GM12878 (cell line): Measurements from ENCODE around the gene ATXN7L1. TPM values are rescaled to one million over a fixed set of nuclear protein-coding genes. Genes with fewer than 3 reads are reported as not detected.

Experiments used
- ATAC-seq: fragments of 200-7000 bp; cut with Tn5 transposase; 3 replicates; pipeline ENCODE4 v1.9.1; 2020; ENCODE audit warnings: mild to moderate bottlenecking, moderate library complexity
- BruUV-seq: library from RNA; stranded (reverse); fragments of 400-500 nt; replicated peaks from 2 replicates; lab custom pipeline; 2021; lab: Mats Ljungman, UMichigan
- CTCF ChIA-PET: fragments of 300-600 bp; sonication (Branson Sonifier 250); formaldehyde crosslinking; extraction: SDS; loops from one replicate; lab custom pipeline; 2021; ENCODE audit warnings: inconsistent platforms; lab: Yijun Ruan, JAX
- POLR2A ChIA-PET: fragments of 350-600 bp; formaldehyde crosslinking; extraction: SDS; loops from one replicate; lab custom pipeline; 2021; ENCODE audit warnings: inconsistent platforms; lab: Charles Lee
- RAD21 ChIA-PET: fragments of 300-600 bp; sonication (Branson Sonifier 250); formaldehyde crosslinking; loops from one replicate; lab custom pipeline; 2023; ENCODE audit warnings: antibody characterized with exemption; ENCODE audit not compliant: unreplicated experiment; lab: Charles Lee
- SMC1A ChIA-PET: fragments of 300-600 bp; sonication (Branson Sonifier 250); formaldehyde crosslinking; loops from one replicate; lab custom pipeline; 2023; ENCODE audit not compliant: unreplicated experiment, uncharacterized antibody; lab: Charles Lee
- DNase-seq: peaks from one replicate; pipeline ENCODE4 v3.0.0-alpha.2; 2011; ENCODE audit warnings: low read depth, low spot score
- FAIRE-seq: peaks from 3 replicates; lab custom pipeline; 2011; peaks lifted over from hg19 to GRCh38; lab: Jason Lieb, UNC
- H2AFZ ChIP-seq: 2 replicates; pipeline ENCODE4 v1.6.0; 2011; ENCODE audit warnings: low read depth, low read length, control low read depth; ENCODE audit not compliant: control insufficient read depth
- H3K27ac ChIP-seq: 2 replicates; pipeline ENCODE4 v1.5.1; 2011; ENCODE audit warnings: control low read depth; ENCODE audit not compliant: control insufficient read depth, insufficient read depth
- H3K27me3 ChIP-seq, 2 experiments: replicated peaks in 1 of 2; 2 replicates each; pipeline versions ENCODE4 v1.6.0 to v1.6.1; 2011; ENCODE audit warnings: low read length in 1 of 2; ENCODE audit not compliant: control insufficient read depth in 2 of 2, insufficient read depth in 2 of 2
- H3K36me3 ChIP-seq, 2 experiments: 2 replicates each; pipeline ENCODE4 v1.5.1; 2011; ENCODE audit warnings: low read length in 1 of 2; ENCODE audit not compliant: control insufficient read depth in 2 of 2, insufficient read depth in 2 of 2
- H3K4me1 ChIP-seq: 2 replicates; pipeline ENCODE4 v1.6.1; 2011; ENCODE audit warnings: mild to moderate bottlenecking, low read length, moderate library complexity, mixed read lengths; ENCODE audit not compliant: control insufficient read depth, insufficient read depth
- H3K4me2 ChIP-seq: 2 replicates; pipeline ENCODE4 v1.6.0; 2011; ENCODE audit warnings: control low read depth; ENCODE audit not compliant: control insufficient read depth, insufficient read depth
- H3K4me3 ChIP-seq: fragments of 200-600 bp; sonication (generic); 2 replicates; pipeline ENCODE4 v1.5.1; 2016
- H3K79me2 ChIP-seq: 2 replicates; pipeline ENCODE4 v1.6.0; 2011; ENCODE audit warnings: low read length; ENCODE audit not compliant: control insufficient read depth, insufficient read depth
- H3K9ac ChIP-seq: 2 replicates; pipeline ENCODE4 v1.8.0; 2011; ENCODE audit warnings: low read length, control low read depth, mixed read lengths; ENCODE audit not compliant: control insufficient read depth, insufficient read depth
- H3K9me3 ChIP-seq: replicated peaks from 3 replicates; pipeline ENCODE4 v1.5.1; 2011; ENCODE audit warnings: mild to moderate bottlenecking, low read length; ENCODE audit not compliant: control insufficient read depth, insufficient read depth
- H4K20me1 ChIP-seq: 2 replicates; pipeline ENCODE4 v1.6.0; 2011; ENCODE audit not compliant: control insufficient read depth, insufficient read depth
- BACH1 ChIP-seq: fragments of 450-650 bp; IDR thresholded peaks from 2 replicates; pipeline ENCODE4 v1.6.1; 2017; ENCODE audit warnings: mild to moderate bottlenecking, borderline replicate concordance
- ELK1 ChIP-seq: IDR thresholded peaks from 2 replicates; pipeline ENCODE4 v1.6.1; 2012; ENCODE audit warnings: low read depth, low read length, improper control_type of control experiment
- IKZF2 ChIP-seq, 2 experiments: fragments of 450-650 bp; IDR thresholded peaks; 2 replicates each; pipeline ENCODE4 v1.6.1; 2017; ENCODE audit warnings: mild to moderate bottlenecking in 2 of 2, moderate library complexity in 2 of 2
- KAT2A ChIP-seq: conservative IDR thresholded peaks from 2 replicates; pipeline ENCODE4 v1.6.1; 2011; ENCODE audit warnings: low read depth, low read length; ENCODE audit not compliant: control insufficient read depth
- KLF5 ChIP-seq: fragments of 450-650 bp; IDR thresholded peaks from 2 replicates; pipeline ENCODE4 v1.6.1; 2014; ENCODE audit warnings: mild to moderate bottlenecking; ENCODE audit not compliant: partially characterized antibody
- NFIC ChIP-seq: IDR thresholded peaks from 2 replicates; pipeline ENCODE4 v1.6.1; 2012; ENCODE audit warnings: low read depth, mild to moderate bottlenecking, inconsistent platforms, low read length, moderate library complexity
- NR2C1 ChIP-seq: fragments of 450-650 bp; IDR thresholded peaks from 2 replicates; pipeline ENCODE4 v1.6.1; 2017; ENCODE audit warnings: antibody characterized with exemption, mild to moderate bottlenecking, moderate library complexity
- NR2C2 ChIP-seq: IDR thresholded peaks from 2 replicates; pipeline ENCODE4 v1.6.1; 2011; ENCODE audit warnings: borderline replicate concordance, low read depth; ENCODE audit not compliant: control insufficient read depth, insufficient read length
- NR2F1 ChIP-seq: fragments of 450-650 bp; conservative IDR thresholded peaks from 2 replicates; pipeline ENCODE4 v1.6.1; 2017; ENCODE audit warnings: mild to moderate bottlenecking
- RELA ChIP-seq: fragments of 450-650 bp; IDR thresholded peaks from 2 replicates; pipeline ENCODE4 v1.8.0; 2014; ENCODE audit warnings: borderline replicate concordance; ENCODE audit not compliant: partially characterized antibody
- SMC3 ChIP-seq: IDR thresholded peaks from 2 replicates; pipeline ENCODE4 v1.6.1; 2011; ENCODE audit warnings: low read length, improper control_type of control experiment, borderline replicate concordance
- SP1 ChIP-seq: IDR thresholded peaks from one replicate; pipeline ENCODE4 v1.6.1; 2011; ENCODE audit warnings: low read depth, low read length
- SPI1 ChIP-seq: IDR thresholded peaks from 2 replicates; pipeline ENCODE4 v1.6.1; 2011; ENCODE audit warnings: low read depth, mild to moderate bottlenecking, low read length, moderate library complexity, borderline replicate concordance; ENCODE audit not compliant: insufficient read depth
- TCF12 ChIP-seq: IDR thresholded peaks from 2 replicates; pipeline ENCODE4 v1.6.1; 2011; ENCODE audit warnings: low read depth, mild to moderate bottlenecking, low read length
- USF2 ChIP-seq: IDR thresholded peaks from 2 replicates; pipeline ENCODE4 v1.6.1; 2011; ENCODE audit warnings: low read depth, low read length, improper control_type of control experiment, borderline replicate concordance
- WGBS: methylation state at CpG from one replicate; pipeline ENCODE4 v1.1.6; 2016; ENCODE audit warnings: low lambda C conversion rate; ENCODE audit not compliant: insufficient replicate concordance, insufficient coverage; ENCODE audit errors: missing lambda C conversion rate; 5-methylcytosine and 5-hydroxymethylcytosine counted together
- in situ Hi-C: fragments of 300-500 bp; cut with MboI; formaldehyde crosslinking; loops from 9 replicates; pipeline ENCODE4 v1.14.3; 2018; ENCODE audit warnings: mixed read lengths
- intact Hi-C: fragments of 100-400 bp; cut with micrococcal nuclease; formaldehyde crosslinking; loops from one replicate; pipeline ENCODE4 v1.14.2; 2022; ENCODE audit not compliant: unreplicated experiment
- polyA plus RNA-seq, 11 experiments: library from polyadenylated mRNA; depleted of rRNA in 4 of 11; unstranded in 6 of 11; stranded (reverse) in 5 of 11; fragments of >200 nt; fragmentation: Nextera tagmentation in 4 of 11; fragmentation: Illumina TruSeq in 1 of 11; extraction: Ambion mirVana in 4 of 11; extraction: Trizol in 1 of 11; gene quantifications; 1 replicate in 1 of 11; 2 replicates in 10 of 11; pipeline versions ENCODE4 v1.2.1 to v1.2.3, GENCODE V29; 2011 to 2016; ENCODE audit warnings: inconsistent platforms in 2 of 11, missing spikeins in 2 of 11, low read depth in 1 of 11
- total RNA-seq, 4 experiments: library from RNA; depleted of rRNA in 3 of 4; stranded (reverse); fragments of >200 nt in 3 of 4; fragmentation: Illumina TruSeq in 1 of 4; extraction: Trizol in 1 of 4; gene quantifications; 2 replicates each; pipeline versions ENCODE4 v1.2.1 to v1.2.3, GENCODE V29; 2013 to 2021

ATXN7L1 gene
- total and polyA plus RNA-seq, 10 of the 15 experiments (the other 5 are each of a cell fraction or from before 2014, with no cell fraction given), result 0.40 to 2.9 (median 1.2) TPM

- 32% methylated on average over 8 of the region's 8 CpGs for WGBS
- POLR2A ChIA-PET, result no interaction called here
Measured at GRCh38 chr7:105840981-105841749, 35.2 kb downstream of the ATXN7L1 start.

More at GRCh38 chr7:105840981-105841749, 35.2 kb downstream of the ATXN7L1 start:
- ChIA-PET CTCF (no interaction called here), RAD21 (no interaction called here), SMC1A (interaction anchor here (0.6 kb wide), 1 partner anchor 194 kb away, joined by 3 read pairs; no protein-coding TSS in a partner anchor)
- Histone ChIP-seq H2AFZ (no peak overlapping the region), H3K79me2 (no peaks in the 10 kb centered on the region), H3K9me3 (no peaks in the 10 kb centered on the region; the same call in 2 of the 3 replicates), H3K4me2 (no peak overlapping the region), H3K9ac (no peak overlapping the region), H4K20me1 (no peaks in the 10 kb centered on the region), H3K27ac (no peak overlapping the region), H3K27me3 (peaks cover 3 to 13% of the 10 kb centered on the region in 2 experiments), H3K4me1 (no peaks in the 10 kb centered on the region), H3K4me3 (no peak overlapping the region), H3K36me3 (no peaks in the 10 kb centered on the region)
- intact Hi-C loops (no loop called here), in situ Hi-C loops (no loop called here)
- DNase-seq, result no peak
- no peak for TF ChIP-seq NR2C2
- no peak for TF ChIP-seq TCF12
- TF ChIP-seq NR2C1, result no peak
- TF ChIP-seq NFIC, result no peak
- TF ChIP-seq KLF5, result no peak
- no peak for TF ChIP-seq USF2
- TF ChIP-seq SP1, result no peak
- TF ChIP-seq KAT2A, result no peak
- no peak for TF ChIP-seq ELK1
- TF ChIP-seq SMC3, result no peak
- no peak for TF ChIP-seq NR2F1
- no peak for TF ChIP-seq RELA
- no peak for TF ChIP-seq BACH1
- no peak for TF ChIP-seq IKZF2 (IDR thresholded peaks at IDR 0.05)
- no peak for TF ChIP-seq SPI1
- no peak for ATAC-seq
- no TSS peak for BruUV-seq
- FAIRE-seq, result no peak
